ENCODE measurements around the gene CLMN. TPM values are rescaled to one million over a fixed set of nuclear protein-coding genes. Genes with fewer than 3 reads are reported as not detected.

The CLMN gene
- total and polyA plus RNA-seq, 9 of the 15 experiments (the other 6 are each of a cell fraction or from before 2014, with no cell fraction given) = 0.01 to 0.18 (median 0.07) TPM; not detected in 4

- ChIA-PET CTCF (ENCODE audit: low intra/inter-chr PET ratio) (no interaction called here), POLR2A (no interaction called here)
- FAIRE-seq (no peak), ATAC-seq (no peak), DNase-seq (ENCODE audit: extremely low read depth in 1 of 4, low spot score in 3 of 4) (no peak)
- Histone ChIP-seq H3K36me3 (ENCODE audit: control insufficient read depth, insufficient read depth, low read length) (peaks cover 3% of the 10 kb centered on the region; the same call in 1 of the 3 replicates), H2AFZ (ENCODE audit: low read depth, low read length) (no peak overlapping the region), H3K9me3 (replicated peaks; ENCODE audit: control insufficient read depth, insufficient read depth, low read depth, low read length) (no peaks in the 10 kb centered on the region), H4K20me1 (replicated peaks; ENCODE audit: control insufficient read depth, insufficient read depth, low read length) (no peaks in the 10 kb centered on the region), H3K4me1 (replicated peaks in 1 of 2; ENCODE audit: control insufficient read depth in 2 of 2, insufficient read depth in 2 of 2, low read length in 2 of 2) (no peaks in the 10 kb centered on the region), H3K27me3 (ENCODE audit: control insufficient read depth in 2 of 2, insufficient read depth in 2 of 2, low read length in 2 of 2) (no peaks in the 10 kb centered on the region), H3K4me2 (ENCODE audit: insufficient read depth, low read length) (no peak overlapping the region), H3K9ac (ENCODE audit: insufficient read depth in 1 of 2, low read depth in 2 of 2, low read length in 2 of 2) (no peak overlapping the region), H3K27ac (ENCODE audit: extremely low read depth, low read depth, low read length) (no peak overlapping the region), H3K9me1 (ENCODE audit: control insufficient read depth, insufficient read depth, low read length) (no peaks in the 10 kb centered on the region), H3K4me3 (no peak overlapping the region), H3K79me2 (ENCODE audit: control insufficient read depth, insufficient read depth, low read length) (no peaks in the 10 kb centered on the region; the same call in 2 of the 3 replicates)
- WGBS (ENCODE audit: insufficient coverage, low coverage, missing lambda C conversion rate) = no CpG with 5 or more reads among the region's 1 CpG
- intact Hi-C loops (cut with micrococcal nuclease) = no loop called here
- in situ Hi-C loops (cut with MboI) = no loop called here
- BruUV-seq (replicated peaks) = no TSS peak
- TF ChIP-seq UBTF (IDR thresholded peaks at IDR 0.05; ENCODE audit: borderline replicate concordance in 1 of 2, low read depth in 2 of 2, low read length in 2 of 2) (no peak), SP2 (IDR thresholded peaks at IDR 0.05; ENCODE audit: extremely low read depth, low read depth, low read length, poor library complexity, severe bottlenecking) (no peak), ZNF830 (CRISPR knock-in tag; IDR thresholded peaks at IDR 0.05) (no peak), POU5F1 (IDR thresholded peaks at IDR 0.05; ENCODE audit: borderline replicate concordance, low read depth, low read length, partially characterized antibody) (no peak), ZNF785 (CRISPR knock-in tag; IDR thresholded peaks at IDR 0.05) (no peak), MAFG (tag; conservative IDR thresholded peaks at IDR 0.05) (no peak), ETV5 (CRISPR knock-in tag; IDR thresholded peaks at IDR 0.05; ENCODE audit: low read depth) (no peak), KLF16 (IDR thresholded peaks at IDR 0.05) (no peak), ZNF212 (CRISPR knock-in tag; IDR thresholded peaks at IDR 0.05) (no peak), ZNF445 (CRISPR knock-in tag; IDR thresholded peaks at IDR 0.05; ENCODE audit: low read depth) (no peak), SMAD3 (CRISPR knock-in tag; conservative IDR thresholded peaks at IDR 0.05) (no peak), ZNF165 (CRISPR knock-in tag; IDR thresholded peaks at IDR 0.05; ENCODE audit: borderline replicate concordance) (no peak), ZNF239 (CRISPR knock-in tag; IDR thresholded peaks at IDR 0.05) (no peak), NFRKB (IDR thresholded peaks at IDR 0.05; ENCODE audit: low read depth) (no peak), KLF1 (tag; IDR thresholded peaks at IDR 0.05) (no peak)
- TF ChIP-seq, protein P1, sequence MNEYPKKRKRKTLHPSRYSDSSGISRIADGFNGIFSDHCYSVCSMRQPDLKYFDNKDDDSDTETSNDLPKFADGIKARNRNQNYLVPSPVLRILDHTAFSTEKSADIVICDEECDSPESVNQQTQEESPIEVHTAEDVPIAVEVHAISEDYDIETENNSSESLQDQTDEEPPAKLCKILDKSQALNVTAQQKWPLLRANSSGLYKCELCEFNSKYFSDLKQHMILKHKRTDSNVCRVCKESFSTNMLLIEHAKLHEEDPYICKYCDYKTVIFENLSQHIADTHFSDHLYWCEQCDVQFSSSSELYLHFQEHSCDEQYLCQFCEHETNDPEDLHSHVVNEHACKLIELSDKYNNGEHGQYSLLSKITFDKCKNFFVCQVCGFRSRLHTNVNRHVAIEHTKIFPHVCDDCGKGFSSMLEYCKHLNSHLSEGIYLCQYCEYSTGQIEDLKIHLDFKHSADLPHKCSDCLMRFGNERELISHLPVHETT (CRISPR knock-in tag; conservative IDR thresholded peaks at IDR 0.05 in 1 of 2, IDR thresholded peaks at IDR 0.05 in 1 of 2) = no peak
- TF ChIP-seq, protein P2, sequence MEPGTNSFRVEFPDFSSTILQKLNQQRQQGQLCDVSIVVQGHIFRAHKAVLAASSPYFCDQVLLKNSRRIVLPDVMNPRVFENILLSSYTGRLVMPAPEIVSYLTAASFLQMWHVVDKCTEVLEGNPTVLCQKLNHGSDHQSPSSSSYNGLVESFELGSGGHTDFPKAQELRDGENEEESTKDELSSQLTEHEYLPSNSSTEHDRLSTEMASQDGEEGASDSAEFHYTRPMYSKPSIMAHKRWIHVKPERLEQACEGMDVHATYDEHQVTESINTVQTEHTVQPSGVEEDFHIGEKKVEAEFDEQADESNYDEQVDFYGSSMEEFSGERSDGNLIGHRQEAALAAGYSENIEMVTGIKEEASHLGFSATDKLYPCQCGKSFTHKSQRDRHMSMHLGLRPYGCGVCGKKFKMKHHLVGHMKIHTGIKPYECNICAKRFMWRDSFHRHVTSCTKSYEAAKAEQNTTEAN (CRISPR knock-in tag; IDR thresholded peaks at IDR 0.05) = no peak
Observed at GRCh38 chr14:95138876-95139275, 180.8 kb downstream of the CLMN start.

All from K562 (cell line).